Measurements from ENCODE around the gene LHX2. TPM values are rescaled to one million over a fixed set of nuclear protein-coding genes. Genes with fewer than 3 reads are reported as not detected.

Gene LHX2
- total RNA-seq (2011; cell fraction: chromatin; rRNA removed; ENCODE audit: low replicate concordance): not detected in 2 replicates
- total RNA-seq (2011; cell fraction: nucleolus; rRNA removed): not detected in 2 replicates
- total RNA-seq (2011; cell fraction: nucleoplasm; rRNA removed): not detected in 2 replicates
- total RNA-seq (2014; rRNA removed) (not detected in 2 replicates), total RNA-seq (2014; rRNA removed; fragmentation: Illumina TruSeq; extraction: Trizol) (not detected in 2 replicates), total RNA-seq (2015; rRNA removed; fragmentation: Illumina TruSeq; extraction: Trizol) (not detected in 2 replicates), total RNA-seq (2021) (0.07 TPM in 1 of 2 replicates, not detected in the other), polyA plus RNA-seq (2011; rRNA removed) (not detected in 2 replicates), polyA plus RNA-seq (2014; fragmentation: Illumina TruSeq; extraction: Trizol) (not detected in 2 replicates), polyA plus RNA-seq (2014; fragmentation: Nextera tagmentation; extraction: Ambion mirVana) (not detected), polyA plus RNA-seq (2014; rRNA removed) (not detected in 2 replicates), polyA minus RNA-seq (2011; rRNA and poly(A)+ RNA removed) (not detected in 2 replicates), Bru-seq, nascent RNA (percentile 10 among the genes with signal in this experiment), BruChase-seq, experiment 1, labeled RNA remaining after a 2-hour chase (not detected), BruChase-seq, experiment 2, labeled RNA remaining after a 6-hour chase (not detected)
- polyA plus RNA-seq (2011; cell fraction: cytosol; rRNA removed): not detected in 2 replicates
- polyA plus RNA-seq (2011; cell fraction: nucleus; rRNA removed): not detected in 2 replicates
- 0.14 TPM in 1 of 2 replicates, not detected in the other for polyA plus RNA-seq (2012)
- not detected in 2 replicates for polyA minus RNA-seq (2011; cell fraction: cytosol; rRNA and poly(A)+ RNA removed)
- not detected in 2 replicates for polyA minus RNA-seq (2011; cell fraction: nucleus; rRNA and poly(A)+ RNA removed)
- long read RNA-seq, experiment 1: 0 reads
- long read RNA-seq, experiment 2: 0 reads
- long read RNA-seq, experiment 3: 0 reads

DNA sequence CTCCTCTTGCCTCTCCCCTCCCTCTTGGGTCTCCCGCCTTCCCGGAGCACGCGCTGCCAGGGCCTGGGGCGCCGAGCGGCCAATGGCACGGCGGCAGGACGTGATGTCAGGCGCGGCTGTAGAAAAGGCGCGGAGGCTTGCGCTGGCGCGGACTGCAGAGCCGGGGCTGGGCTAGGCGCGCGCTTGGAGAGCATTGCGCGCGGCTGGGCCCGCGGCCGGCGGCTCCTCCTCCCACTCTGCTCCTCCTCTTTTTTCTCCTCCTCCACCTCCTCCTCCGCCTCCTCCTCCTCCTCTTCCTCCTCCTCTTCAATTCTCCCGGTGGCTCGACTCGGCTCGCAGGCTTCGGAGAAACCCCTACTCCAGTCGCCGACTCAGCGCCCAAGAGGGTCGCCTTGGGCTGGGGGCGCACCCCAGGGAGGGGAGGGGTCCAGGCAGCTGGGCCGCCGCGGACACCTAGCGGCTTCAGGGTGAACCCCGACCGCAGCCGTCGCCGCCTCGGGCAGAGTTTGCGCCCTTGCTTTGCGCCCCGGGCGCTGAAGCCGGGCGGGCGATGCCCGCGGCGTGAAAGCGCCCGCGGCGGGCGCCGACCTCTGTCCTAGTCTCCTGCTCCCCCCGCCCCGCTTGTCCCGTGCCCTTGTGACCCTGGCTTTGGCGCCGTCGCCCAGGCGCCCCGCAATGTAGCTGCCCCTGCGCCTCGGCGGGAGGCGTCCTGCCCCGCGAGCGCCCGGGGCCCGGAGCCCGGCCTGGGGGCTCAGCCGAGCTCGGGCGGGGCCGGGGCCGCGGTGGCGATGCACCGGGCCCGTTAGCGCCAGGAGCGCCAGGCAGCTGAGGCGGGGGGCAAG, at the start of gene LHX2:
Gene LHX2, plus strand, starts transcription at position 309 of the 842 bp plus-strand sequence. CDS start 581 bp downstream, outside the sequence.
- Histone ChIP-seq H3K9ac (ENCODE audit: insufficient read depth in 1 of 2, low read depth in 2 of 2, low read length in 2 of 2) (peak within 1 kb of the TSS in 1 of 2 experiments; percentile 58; a peak in 1 of 4 replicates), H3K27me3 (ENCODE audit: control insufficient read depth in 2 of 2, insufficient read depth in 2 of 2, low read length in 2 of 2) (peaks cover 66 to 89% of the 10 kb centered on the region in 2 experiments), H3K79me2 (ENCODE audit: control insufficient read depth, insufficient read depth, low read length) (no peaks in the 10 kb centered on the region), H4K20me1 (replicated peaks; ENCODE audit: control insufficient read depth, insufficient read depth, low read length) (peaks cover 5% of the 10 kb centered on the region), H3K36me3 (ENCODE audit: control insufficient read depth, insufficient read depth, low read length) (no peaks in the 10 kb centered on the region), H3K4me1 (replicated peaks in 1 of 2; ENCODE audit: control insufficient read depth in 2 of 2, insufficient read depth in 2 of 2, low read length in 2 of 2) (peaks cover 0 to 40% of the 10 kb centered on the region in 2 experiments; a peak in 2 of 5 replicates), H3K9me1 (ENCODE audit: control insufficient read depth, insufficient read depth, low read length) (no peaks in the 10 kb centered on the region), H3K9me3 (replicated peaks; ENCODE audit: control insufficient read depth, insufficient read depth, low read depth, low read length) (no peaks in the 10 kb centered on the region), H3K4me2 (ENCODE audit: insufficient read depth, low read length) (no peak within 1 kb of the TSS), H3K4me3 (no peak within 1 kb of the TSS), H3K27ac (ENCODE audit: extremely low read depth, low read depth, low read length) (no peak within 1 kb of the TSS), H2AFZ (ENCODE audit: low read depth, low read length) (no peak within 1 kb of the TSS)
- no peak for FAIRE-seq
- peak; percentile 83 for ATAC-seq
- in situ Hi-C loops (cut with MboI) (no loop called here), intact Hi-C loops (cut with micrococcal nuclease) (no loop called here)
- no TSS peak for BruUV-seq (replicated peaks)
- ChIA-PET CTCF (ENCODE audit: low intra/inter-chr PET ratio) (no interaction called here), POLR2A (interaction anchor here (0.6 kb wide), 1 partner anchor 12 kb away, joined by 3 read pairs; no protein-coding TSS in a partner anchor)
- 12% methylated on average over 39 of the region's 95 CpGs for WGBS (ENCODE audit: insufficient coverage, low coverage, missing lambda C conversion rate)
- DNase-seq (ENCODE audit: extremely low read depth in 1 of 4, low spot score in 3 of 4): peak; percentile 38 to 57 (median 53)
- TF ChIP-seq, protein P1, sequence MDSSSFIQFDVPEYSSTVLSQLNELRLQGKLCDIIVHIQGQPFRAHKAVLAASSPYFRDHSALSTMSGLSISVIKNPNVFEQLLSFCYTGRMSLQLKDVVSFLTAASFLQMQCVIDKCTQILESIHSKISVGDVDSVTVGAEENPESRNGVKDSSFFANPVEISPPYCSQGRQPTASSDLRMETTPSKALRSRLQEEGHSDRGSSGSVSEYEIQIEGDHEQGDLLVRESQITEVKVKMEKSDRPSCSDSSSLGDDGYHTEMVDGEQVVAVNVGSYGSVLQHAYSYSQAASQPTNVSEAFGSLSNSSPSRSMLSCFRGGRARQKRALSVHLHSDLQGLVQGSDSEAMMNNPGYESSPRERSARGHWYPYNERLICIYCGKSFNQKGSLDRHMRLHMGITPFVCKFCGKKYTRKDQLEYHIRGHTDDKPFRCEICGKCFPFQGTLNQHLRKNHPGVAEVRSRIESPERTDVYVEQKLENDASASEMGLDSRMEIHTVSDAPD (CRISPR knock-in tag; IDR thresholded peaks at IDR 0.05): no peak
- TF ChIP-seq CXXC5 (CRISPR knock-in tag; IDR thresholded peaks at IDR 0.05) (0 out of 2 replicates have a peak, but pooled peaks have one; percentile 19), ZNF707 (CRISPR knock-in tag; conservative IDR thresholded peaks at IDR 0.05) (no peak), RBFOX2 (IDR thresholded peaks at IDR 0.05; ENCODE audit: low read depth, low read length) (peak; percentile 30; the same call in 1 of the 2 replicates), RBM25 (IDR thresholded peaks at IDR 0.05; ENCODE audit: low read depth, low read length, severe bottlenecking) (no peak), SETDB1 (IDR thresholded peaks at IDR 0.05; ENCODE audit: low read length) (no peak), ZNF263 (CRISPR knock-in tag; IDR thresholded peaks at IDR 0.05; ENCODE audit: borderline replicate concordance) (peak; percentile 87), EGR1 (conservative IDR thresholded peaks at IDR 0.05) (peak; percentile 55), NFE2L1 (tag; IDR thresholded peaks at IDR 0.05; ENCODE audit: borderline replicate concordance, low read depth) (no peak), ZNF436 (CRISPR knock-in tag; IDR thresholded peaks at IDR 0.05) (no peak)
- TF ChIP-seq, protein P2, sequence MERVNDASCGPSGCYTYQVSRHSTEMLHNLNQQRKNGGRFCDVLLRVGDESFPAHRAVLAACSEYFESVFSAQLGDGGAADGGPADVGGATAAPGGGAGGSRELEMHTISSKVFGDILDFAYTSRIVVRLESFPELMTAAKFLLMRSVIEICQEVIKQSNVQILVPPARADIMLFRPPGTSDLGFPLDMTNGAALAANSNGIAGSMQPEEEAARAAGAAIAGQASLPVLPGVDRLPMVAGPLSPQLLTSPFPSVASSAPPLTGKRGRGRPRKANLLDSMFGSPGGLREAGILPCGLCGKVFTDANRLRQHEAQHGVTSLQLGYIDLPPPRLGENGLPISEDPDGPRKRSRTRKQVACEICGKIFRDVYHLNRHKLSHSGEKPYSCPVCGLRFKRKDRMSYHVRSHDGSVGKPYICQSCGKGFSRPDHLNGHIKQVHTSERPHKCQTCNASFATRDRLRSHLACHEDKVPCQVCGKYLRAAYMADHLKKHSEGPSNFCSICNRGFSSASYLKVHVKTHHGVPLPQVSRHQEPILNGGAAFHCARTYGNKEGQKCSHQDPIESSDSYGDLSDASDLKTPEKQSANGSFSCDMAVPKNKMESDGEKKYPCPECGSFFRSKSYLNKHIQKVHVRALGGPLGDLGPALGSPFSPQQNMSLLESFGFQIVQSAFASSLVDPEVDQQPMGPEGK (CRISPR knock-in tag; IDR thresholded peaks at IDR 0.05; ENCODE audit: borderline replicate concordance): no peak
- TF ChIP-seq, protein P3, sequence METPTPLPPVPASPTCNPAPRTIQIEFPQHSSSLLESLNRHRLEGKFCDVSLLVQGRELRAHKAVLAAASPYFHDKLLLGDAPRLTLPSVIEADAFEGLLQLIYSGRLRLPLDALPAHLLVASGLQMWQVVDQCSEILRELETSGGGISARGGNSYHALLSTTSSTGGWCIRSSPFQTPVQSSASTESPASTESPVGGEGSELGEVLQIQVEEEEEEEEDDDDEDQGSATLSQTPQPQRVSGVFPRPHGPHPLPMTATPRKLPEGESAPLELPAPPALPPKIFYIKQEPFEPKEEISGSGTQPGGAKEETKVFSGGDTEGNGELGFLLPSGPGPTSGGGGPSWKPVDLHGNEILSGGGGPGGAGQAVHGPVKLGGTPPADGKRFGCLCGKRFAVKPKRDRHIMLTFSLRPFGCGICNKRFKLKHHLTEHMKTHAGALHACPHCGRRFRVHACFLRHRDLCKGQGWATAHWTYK (CRISPR knock-in tag; IDR thresholded peaks at IDR 0.05): no peak
